HG03175 (cell line): ENCODE measurements around the gene FOSL1.

ENCODE experiments used
- ATAC-seq: cut with Tn5 transposase; IDR thresholded peaks from one replicate; pipeline ENCODE4 v1.9.1; 2021; ENCODE audit warnings: mild to moderate bottlenecking, moderate library complexity; ENCODE audit not compliant: unreplicated experiment

Gene FOSL1

GRCh38 chr11:65919573-65920371 lies 19.6 kb upstream of the FOSL1 start:
- peak; percentile 39 for ATAC-seq

GRCh38 chr11:65919141-65919572 lies 19.0 kb upstream of the FOSL1 start, which contains the start of gene DRAP1:
Gene DRAP1 (plus strand): TSS chr11:65919426. CDS start chr11:65919502, 76 bp downstream.
- peak; percentile 82 for ATAC-seq

- ATAC-seq = peak; percentile 69
Measured at GRCh38 chr11:65918211-65919140, 18.3 kb upstream of the FOSL1 start, which contains the start of gene C11orf68. Gene C11orf68 (minus strand): TSS chr11:65919062. CDS start chr11:65919031, 31 bp downstream.

- no peak for ATAC-seq
Measured at GRCh38 chr11:65917434-65918210, 17.4 kb upstream of the FOSL1 start.

GRCh38 chr11:65917077-65917433 lies 16.9 kb upstream of the FOSL1 start:
- ATAC-seq = no peak

- ATAC-seq = no peak
Measured at GRCh38 chr11:65916391-65916790, 16.2 kb upstream of the FOSL1 start.

GRCh38 chr11:65915821-65916251 lies 15.6 kb upstream of the FOSL1 start:
- ATAC-seq = no peak

- no peak for ATAC-seq
Measured at GRCh38 chr11:65915101-65915820, 15.1 kb upstream of the FOSL1 start.

- no peak for ATAC-seq
Measured at GRCh38 chr11:65912845-65913244, 12.7 kb upstream of the FOSL1 start.

GRCh38 chr11:65911682-65912568 lies 11.7 kb upstream of the FOSL1 start:
- ATAC-seq = no peak

- no peak for ATAC-seq
Measured at GRCh38 chr11:65907878-65908277, 7.7 kb upstream of the FOSL1 start.

GRCh38 chr11:65906602-65907001 lies 6.4 kb upstream of the FOSL1 start:
- ATAC-seq = no peak

GRCh38 chr11:65903715-65904114 lies 3.5 kb upstream of the FOSL1 start:
- ATAC-seq = no peak

GRCh38 chr11:65903068-65903481 lies 2.9 kb upstream of the FOSL1 start:
- no peak for ATAC-seq

GRCh38 chr11:65900899-65901180 lies 652 bp upstream of the FOSL1 start:
- no peak for ATAC-seq

- no peak for ATAC-seq
Measured at GRCh38 chr11:65899356-65900124, 648 bp downstream of the FOSL1 start.

- no peak for ATAC-seq
Measured at GRCh38 chr11:65898656-65899355, 1.4 kb downstream of the FOSL1 start.

GRCh38 chr11:65897020-65897471 lies 3.1 kb downstream of the FOSL1 start:
- ATAC-seq = no peak
